Osteoblast (primary cell): ENCODE measurements around the gene DUSP8. TPM values are rescaled to one million over a fixed set of nuclear protein-coding genes. Genes with fewer than 3 reads are reported as not detected.
A peak's percentile ranks its signal among the peaks of the same experiment; 100 is the strongest.

ENCODE experiments used
- DNase-seq: peaks from one replicate; pipeline ENCODE4 v3.0.0; 2011; ENCODE audit warnings: low spot score, mixed read lengths; ENCODE audit not compliant: insufficient read length; ENCODE audit errors: missing footprints
- H2AFZ ChIP-seq: 2 replicates; pipeline ENCODE4 v1.6.0; 2011; ENCODE audit warnings: mild to moderate bottlenecking, low read length
- H3K27ac ChIP-seq: 2 replicates; pipeline ENCODE4 v1.5.1; 2011; ENCODE audit warnings: mild to moderate bottlenecking, low read depth, low read length, moderate library complexity
- H3K27me3 ChIP-seq: 2 replicates; pipeline ENCODE4 v1.6.0; 2012; ENCODE audit warnings: mild to moderate bottlenecking, control low read depth, inconsistent platforms, low read length, moderate library complexity; ENCODE audit not compliant: insufficient read depth
- H3K36me3 ChIP-seq: 2 replicates; pipeline ENCODE4 v1.5.1; 2011; ENCODE audit warnings: mild to moderate bottlenecking, low read length, control low read depth, moderate library complexity; ENCODE audit not compliant: insufficient read depth
- H3K4me1 ChIP-seq: 2 replicates; pipeline ENCODE4 v1.5.1; 2011; ENCODE audit warnings: mild to moderate bottlenecking, low read length, control low read depth, moderate library complexity; ENCODE audit not compliant: insufficient read depth
- H3K4me2 ChIP-seq: 2 replicates; pipeline ENCODE4 v1.6.0; 2011; ENCODE audit warnings: mild to moderate bottlenecking, low read length; ENCODE audit not compliant: insufficient read depth
- H3K4me3 ChIP-seq: fragments of 200-600 bp; sonication (generic); 3 replicates; pipeline ENCODE4 v1.5.1; 2012; ENCODE audit warnings: mild to moderate bottlenecking, low read length, inconsistent platforms; ENCODE audit not compliant: insufficient read depth
- H3K79me2 ChIP-seq: 2 replicates; pipeline ENCODE4 v1.6.0; 2012; ENCODE audit warnings: mild to moderate bottlenecking, low read length, control low read depth, inconsistent platforms; ENCODE audit not compliant: insufficient read depth
- H3K9me3 ChIP-seq: 2 replicates; pipeline ENCODE4 v1.5.1; 2011; ENCODE audit warnings: low read depth, low read length, control low read depth
- H4K20me1 ChIP-seq: 2 replicates; pipeline ENCODE4 v1.6.0; 2012; ENCODE audit warnings: mild to moderate bottlenecking, low read length, control low read depth; ENCODE audit not compliant: insufficient read depth
- CTCF ChIP-seq: IDR thresholded peaks from 2 replicates; pipeline ENCODE4 v1.5.1; 2011; ENCODE audit warnings: mild to moderate bottlenecking, low read depth, low read length, moderate library complexity; ENCODE audit errors: extremely low read depth
- total RNA-seq: library from RNA; depleted of rRNA; stranded (reverse); fragments of >200 nt; gene quantifications from 2 replicates; pipeline ENCODE4 v1.2.3, GENCODE V29; 2012

DUSP8 gene
- total RNA-seq, 1 donor: under 0.01 TPM

GRCh38 chr11:1561266-1561665 lies 10.8 kb downstream of the DUSP8 start:
- no peak for TF ChIP-seq CTCF
- H3K79me2 ChIP-seq: no peaks in the 10 kb centered on the region
- no peak overlapping the region for H2AFZ ChIP-seq
- H3K4me2 ChIP-seq: no peak overlapping the region
- H3K36me3 ChIP-seq: no peaks in the 10 kb centered on the region
- DNase-seq: no peak
- H3K27ac ChIP-seq: no peak overlapping the region
- no peak overlapping the region for H3K4me3 ChIP-seq
- peaks cover 15% of the 10 kb centered on the region for H3K4me1 ChIP-seq
- H4K20me1 ChIP-seq: peaks cover 18% of the 10 kb centered on the region
- no peaks in the 10 kb centered on the region for H3K9me3 ChIP-seq
- H3K27me3 ChIP-seq: no peaks in the 10 kb centered on the region

GRCh38 chr11:1560649-1561251 lies 11.3 kb downstream of the DUSP8 start:
- peaks cover 16% of the 10 kb centered on the region for H4K20me1 ChIP-seq
- TF ChIP-seq CTCF: no peak
- H3K27ac ChIP-seq: no peak overlapping the region
- H3K9me3 ChIP-seq: no peaks in the 10 kb centered on the region
- no peaks in the 10 kb centered on the region for H3K79me2 ChIP-seq
- H3K4me1 ChIP-seq: peaks cover 15% of the 10 kb centered on the region
- H3K4me3 ChIP-seq: no peak overlapping the region
- no peaks in the 10 kb centered on the region for H3K27me3 ChIP-seq
- DNase-seq: peak; percentile 91
- no peak overlapping the region for H3K4me2 ChIP-seq
- H2AFZ ChIP-seq: no peak overlapping the region
- H3K36me3 ChIP-seq: no peaks in the 10 kb centered on the region

GRCh38 chr11:1560002-1560648 lies 11.9 kb downstream of the DUSP8 start:
- no peak for TF ChIP-seq CTCF
- H3K4me2 ChIP-seq: no peak overlapping the region
- H3K27ac ChIP-seq: peak overlapping the region; percentile 37
- no peaks in the 10 kb centered on the region for H3K9me3 ChIP-seq
- peaks cover 15% of the 10 kb centered on the region for H4K20me1 ChIP-seq
- peaks cover 15% of the 10 kb centered on the region for H3K4me1 ChIP-seq
- H3K79me2 ChIP-seq: no peaks in the 10 kb centered on the region
- no peaks in the 10 kb centered on the region for H3K36me3 ChIP-seq
- no peak overlapping the region for H2AFZ ChIP-seq
- no peaks in the 10 kb centered on the region for H3K27me3 ChIP-seq
- H3K4me3 ChIP-seq: no peak overlapping the region
- no peak for DNase-seq

GRCh38 chr11:1559111-1559951 lies 12.7 kb downstream of the DUSP8 start:
- no peaks in the 10 kb centered on the region for H3K27me3 ChIP-seq
- H2AFZ ChIP-seq: peak overlapping the region; percentile 62
- H3K36me3 ChIP-seq: no peaks in the 10 kb centered on the region
- peak overlapping the region; percentile 43 for H3K4me2 ChIP-seq
- H3K4me3 ChIP-seq: no peak overlapping the region
- H3K27ac ChIP-seq: peak overlapping the region; percentile 68
- H4K20me1 ChIP-seq: peaks cover 10% of the 10 kb centered on the region
- DNase-seq: peak; percentile 100
- no peaks in the 10 kb centered on the region for H3K79me2 ChIP-seq
- no peaks in the 10 kb centered on the region for H3K9me3 ChIP-seq
- peaks cover 15% of the 10 kb centered on the region for H3K4me1 ChIP-seq
- TF ChIP-seq CTCF: no peak
